GM21423 (cell line): ENCODE measurements around the gene EXO1.
"Not testable (repeated sequence)": the region's sequence is repeated elsewhere in the genome, so short reads cannot be mapped to it uniquely, and the experiment has no call there.

Source experiments
- ATAC-seq: cut with Tn5 transposase; IDR thresholded peaks from one replicate; pipeline ENCODE4 v1.9.1; 2021; ENCODE audit warnings: mild to moderate bottlenecking, moderate library complexity; ENCODE audit not compliant: unreplicated experiment

EXO1 gene

GRCh38 chr1:241847796-241848685 lies at the start of gene EXO1:
EXO1 (plus strand) TSS chr1:241848204; CDS start chr1:241850426, 2,222 bp downstream.
- ATAC-seq = peak; percentile 97

- ATAC-seq = no peak
Measured at GRCh38 chr1:241799416-241799815, 48.6 kb upstream of the EXO1 start.

- peak; percentile 43 for ATAC-seq
Measured at GRCh38 chr1:241800640-241801039, 47.4 kb upstream of the EXO1 start.

GRCh38 chr1:241802863-241803262 lies 45.1 kb upstream of the EXO1 start:
- no peak for ATAC-seq

- not testable (repeated sequence) for ATAC-seq
Measured at GRCh38 chr1:241804706-241805105, 43.3 kb upstream of the EXO1 start.

- ATAC-seq = no peak
Measured at GRCh38 chr1:241808265-241808664, 39.7 kb upstream of the EXO1 start.

- peak; percentile 78 for ATAC-seq
Measured at GRCh38 chr1:241810769-241811405, 37.1 kb upstream of the EXO1 start.

- no peak for ATAC-seq
Measured at GRCh38 chr1:241813768-241814320, 34.2 kb upstream of the EXO1 start.

- ATAC-seq = no peak
Measured at GRCh38 chr1:241816008-241816407, 32.0 kb upstream of the EXO1 start.

- ATAC-seq = no peak
Measured at GRCh38 chr1:241817331-241817792, 30.6 kb upstream of the EXO1 start.

- ATAC-seq = no peak
Measured at GRCh38 chr1:241817956-241818612, 29.9 kb upstream of the EXO1 start.

GRCh38 chr1:241819340-241819866 lies 28.6 kb upstream of the EXO1 start:
- no peak for ATAC-seq

- ATAC-seq = no peak
Measured at GRCh38 chr1:241821363-241821762, 26.6 kb upstream of the EXO1 start.

- ATAC-seq = no peak
Measured at GRCh38 chr1:241822846-241823245, 25.2 kb upstream of the EXO1 start.

GRCh38 chr1:241823925-241824324 lies 24.1 kb upstream of the EXO1 start:
- no peak for ATAC-seq

- no peak for ATAC-seq
Measured at GRCh38 chr1:241825581-241825980, 22.4 kb upstream of the EXO1 start.

GRCh38 chr1:241826613-241827012 lies 21.4 kb upstream of the EXO1 start:
- not testable (repeated sequence) for ATAC-seq

- no peak for ATAC-seq
Measured at GRCh38 chr1:241827264-241827663, 20.7 kb upstream of the EXO1 start.

- no peak for ATAC-seq
Measured at GRCh38 chr1:241828463-241829021, 19.5 kb upstream of the EXO1 start.

GRCh38 chr1:241829468-241829867 lies 18.5 kb upstream of the EXO1 start:
- no peak for ATAC-seq
